Frontal cortex (tissue), 4 donors: ENCODE results near the gene GPR137. TPM values are rescaled to one million over a fixed set of nuclear protein-coding genes. Genes with fewer than 3 reads are reported as not detected.
"Not testable (repeated sequence)": the region's sequence is repeated elsewhere in the genome, so short reads cannot be mapped to it uniquely, and the experiment has no call there.

Source experiments
- DNase-seq, 2 donors: peaks; one replicate each; pipeline ENCODE4 v3.0.0; 2012; ENCODE audit warnings: low spot score in 2 of 2
- FAIRE-seq: peaks from 2 replicates; lab custom pipeline; 2012; peaks lifted over from hg19 to GRCh38; lab: Jason Lieb, UNC
- total RNA-seq: library from RNA; depleted of rRNA; stranded (reverse); fragments of >200 nt; gene quantifications from one replicate; pipeline ENCODE4 v1.2.3, GENCODE V29; 2014
- donor health status: control.
- donor health status: control.
- donor health status: control.

GPR137 gene
- total RNA-seq, 1 donor from 2014 or later, result 9.8 TPM

DNA sequence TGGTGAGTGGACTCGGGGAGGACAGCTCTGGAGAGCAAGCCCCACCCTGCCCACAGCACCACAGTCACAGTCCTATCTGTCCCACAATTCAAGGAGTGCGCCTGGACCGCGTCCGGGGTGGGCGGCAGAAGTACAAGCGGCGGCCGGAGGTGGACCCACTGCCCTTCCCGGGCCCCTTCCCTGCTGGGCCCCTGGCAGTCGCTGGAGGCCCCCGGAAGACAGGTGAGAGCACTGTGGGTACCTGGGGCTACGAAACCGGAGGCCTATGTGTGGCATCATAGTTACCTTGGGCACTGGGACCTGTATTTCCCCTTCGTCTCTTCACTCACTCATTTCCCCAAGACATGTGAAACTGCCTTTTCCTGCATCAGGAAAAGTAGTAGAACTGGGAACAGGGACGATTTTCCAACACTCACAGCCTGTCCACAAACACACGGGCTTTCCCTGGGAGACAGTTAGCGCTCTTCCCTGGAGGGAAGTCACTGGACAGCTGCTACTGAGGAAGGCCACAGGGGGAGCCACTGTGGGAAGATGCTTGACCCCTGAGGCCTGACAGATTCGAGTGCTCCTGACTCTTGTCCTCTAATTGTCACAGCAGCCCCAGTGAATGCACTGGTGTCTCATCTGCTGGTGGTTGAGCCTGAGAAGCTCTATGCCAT, 28.6 kb downstream of the GPR137 start:
- DNase-seq, result no peak
- FAIRE-seq, result no peak

DNA sequence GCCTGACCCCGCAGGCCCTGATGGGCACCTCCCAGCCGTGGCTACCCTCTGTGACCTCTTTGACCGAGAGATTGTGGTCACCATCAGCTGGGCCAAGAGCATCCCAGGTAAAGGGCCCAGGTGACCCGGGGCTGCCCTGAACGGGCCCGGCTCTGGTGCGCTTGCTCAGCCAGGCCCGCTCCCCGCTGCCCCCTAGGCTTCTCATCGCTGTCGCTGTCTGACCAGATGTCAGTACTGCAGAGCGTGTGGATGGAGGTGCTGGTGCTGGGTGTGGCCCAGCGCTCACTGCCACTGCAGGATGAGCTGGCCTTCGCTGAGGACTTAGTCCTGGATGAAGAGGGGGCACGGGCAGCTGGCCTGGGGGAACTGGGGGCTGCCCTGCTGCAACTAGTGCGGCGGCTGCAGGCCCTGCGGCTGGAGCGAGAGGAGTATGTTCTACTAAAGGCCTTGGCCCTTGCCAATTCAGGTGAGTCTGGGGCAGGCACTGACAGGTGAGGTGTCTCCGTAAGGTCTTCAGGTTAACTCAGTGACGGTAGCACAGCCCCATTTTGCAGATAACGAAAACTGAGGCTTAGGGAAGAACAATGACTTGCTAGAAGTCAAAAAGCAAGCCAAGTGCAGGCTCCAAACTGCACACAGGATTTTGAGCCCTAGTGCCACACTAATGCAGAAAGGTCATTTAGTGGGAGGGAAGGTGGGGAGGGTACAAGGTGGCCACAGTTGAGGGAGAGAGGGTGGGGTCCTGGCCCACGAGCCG, 29.3 kb downstream of the GPR137 start:
- FAIRE-seq (no peak), DNase-seq (no peak)

GRCh38 chr11:64315667-64316526, 30.2 kb downstream of the GPR137 start:
- DNase-seq, FAIRE-seq: not testable (repeated sequence)

DNA sequence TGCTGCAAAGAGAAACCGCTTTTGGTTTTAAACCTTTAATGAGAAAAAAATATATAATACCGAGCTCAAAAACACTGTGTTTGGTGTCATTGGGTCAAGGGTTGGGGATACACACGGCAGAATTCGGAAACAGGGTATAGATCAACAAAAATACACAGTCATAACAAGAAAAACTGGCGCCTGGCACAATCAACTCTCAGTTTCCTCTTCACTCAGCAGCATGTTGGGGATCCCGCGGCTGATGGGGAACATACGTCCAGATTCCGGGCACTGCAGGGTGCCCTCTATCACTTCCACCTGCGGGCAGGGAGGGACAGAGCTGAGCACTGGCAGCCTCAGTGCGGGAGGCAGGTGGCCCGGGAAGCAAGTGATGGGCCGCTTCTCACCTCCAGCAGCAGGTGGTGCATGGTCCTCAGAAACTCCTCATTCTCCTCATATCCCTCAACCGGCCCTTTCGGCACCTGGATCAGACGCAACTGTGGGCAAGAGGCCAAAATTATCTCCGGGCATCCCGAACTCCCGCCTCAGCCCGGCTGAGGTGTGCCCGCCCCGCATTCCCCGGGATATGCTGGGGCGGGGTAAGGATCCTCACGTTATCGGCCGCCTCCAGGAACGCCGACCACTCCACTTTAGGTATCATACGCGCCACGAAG, 31.1 kb downstream of the GPR137 start:
- no peak for DNase-seq
- FAIRE-seq, result no peak

GRCh38 chr11:64317325-64317960, 31.8 kb downstream of the GPR137 start, which contains the start of gene TRMT112:
Gene TRMT112, minus strand, starts transcription at chr11:64317559. Its CDS starts 33 bp downstream, at chr11:64317526.
- FAIRE-seq, result no peak
- DNase-seq, result peak; percentile 92

DNA sequence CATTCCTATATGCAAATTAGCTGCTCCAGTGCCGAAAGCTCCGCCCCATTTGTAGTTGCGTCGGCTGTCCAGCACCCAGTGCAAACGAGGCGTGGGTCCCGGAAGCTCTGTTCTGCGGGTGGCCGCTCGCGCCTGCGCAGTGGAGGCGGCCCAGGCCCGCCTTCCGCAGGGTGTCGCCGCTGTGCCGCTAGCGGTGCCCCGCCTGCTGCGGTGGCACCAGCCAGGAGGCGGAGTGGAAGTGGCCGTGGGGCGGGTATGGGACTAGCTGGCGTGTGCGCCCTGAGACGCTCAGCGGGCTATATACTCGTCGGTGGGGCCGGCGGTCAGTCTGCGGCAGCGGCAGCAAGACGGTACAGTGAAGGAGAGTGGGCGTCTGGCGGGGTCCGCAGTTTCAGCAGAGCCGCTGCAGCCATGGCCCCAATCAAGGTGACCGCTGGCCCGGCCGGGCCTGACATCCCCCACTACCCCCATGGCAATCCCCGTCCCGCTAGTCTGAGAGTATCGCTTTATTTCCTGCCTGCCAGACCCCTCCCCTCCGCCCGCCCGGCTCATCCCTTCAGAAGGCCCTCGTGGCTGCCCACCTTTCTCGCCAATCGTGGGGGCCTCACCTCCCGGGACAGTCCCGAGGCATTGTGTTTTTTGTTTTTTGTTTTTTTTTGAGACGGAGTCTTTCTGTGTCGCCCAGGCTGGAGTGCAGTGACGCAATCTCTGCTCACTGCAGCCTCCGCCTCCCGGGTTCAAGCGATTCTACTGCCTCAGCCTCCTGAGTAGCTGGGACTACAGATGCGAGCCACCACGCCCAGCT, 32.5 kb downstream of the GPR137 start, which contains the start of gene PRDX5:
TSS of gene PRDX5 (plus strand) at position 161 of the 805 bp plus-strand sequence. CDS start at position 256, 95 bp downstream.
- no peak for FAIRE-seq

DNA sequence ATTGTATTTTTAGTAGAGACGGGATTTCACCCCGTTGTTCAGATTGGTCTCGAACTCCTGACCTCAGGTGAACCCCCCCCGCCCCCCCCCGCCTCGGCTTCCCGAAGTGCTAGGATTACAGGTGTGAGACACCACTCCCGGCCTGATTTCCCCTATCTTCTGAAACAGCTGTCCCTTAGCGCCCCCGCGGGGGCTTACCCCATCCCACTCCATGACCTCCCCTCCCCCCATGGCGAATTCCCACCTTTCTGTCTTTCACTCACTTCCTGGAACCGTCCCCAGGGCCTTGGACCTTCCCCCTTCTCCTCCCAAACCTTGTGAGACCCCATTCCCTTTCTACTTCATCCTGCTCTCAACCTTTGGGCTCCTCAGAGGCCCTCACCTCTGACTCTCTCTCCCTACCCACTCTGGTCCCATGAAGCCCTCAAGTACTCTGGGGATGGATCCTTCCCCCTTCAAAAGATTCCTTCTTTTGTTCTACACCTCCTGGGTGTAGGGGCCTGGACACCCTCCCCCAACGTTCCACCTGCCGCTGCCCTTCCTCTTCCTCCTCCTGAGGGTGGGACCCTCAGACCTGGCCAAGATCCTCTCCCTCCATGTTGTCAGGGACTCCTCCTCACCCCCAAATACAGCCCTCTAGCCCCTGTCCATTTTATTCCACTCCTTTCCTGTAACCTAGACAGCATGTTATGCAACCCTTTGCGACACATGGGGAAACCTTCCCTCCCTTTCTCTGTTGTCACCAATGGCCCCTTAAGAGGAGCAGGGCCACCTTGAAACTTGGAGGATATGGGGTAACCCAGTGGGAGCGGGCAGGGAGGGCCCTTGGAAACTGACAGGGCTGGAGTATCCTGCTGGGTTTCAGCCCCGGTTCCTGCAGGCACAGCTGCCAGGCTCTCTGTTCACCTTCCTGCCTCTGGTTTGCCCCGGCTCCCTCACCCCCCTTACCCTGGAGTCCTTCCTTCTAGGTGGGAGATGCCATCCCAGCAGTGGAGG, 33.4 kb downstream of the GPR137 start:
- no peak for DNase-seq
- FAIRE-seq, result no peak

More for the DNA sequence above, 32.5 kb downstream of the GPR137 start, which contains the start of gene PRDX5:
- peak; percentile 95 to 96 for DNase-seq

DNA sequence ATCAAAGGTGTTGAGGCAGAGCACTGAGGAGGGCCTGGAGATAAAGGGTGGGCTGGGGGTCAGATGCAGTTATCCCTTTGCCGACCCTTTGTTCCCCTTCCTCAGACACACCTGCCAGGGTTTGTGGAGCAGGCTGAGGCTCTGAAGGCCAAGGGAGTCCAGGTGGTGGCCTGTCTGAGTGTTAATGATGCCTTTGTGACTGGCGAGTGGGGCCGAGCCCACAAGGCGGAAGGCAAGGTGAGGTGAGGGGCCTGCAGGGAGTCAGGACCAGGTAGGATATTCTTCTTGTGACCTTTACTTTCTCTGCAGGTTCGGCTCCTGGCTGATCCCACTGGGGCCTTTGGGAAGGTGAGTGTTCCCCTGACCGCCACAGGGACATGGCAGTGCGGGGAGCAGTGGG, 34.9 kb downstream of the GPR137 start:
- FAIRE-seq, result no peak
- no peak for DNase-seq

GRCh38 chr11:64321026-64321425, 35.4 kb downstream of the GPR137 start:
- FAIRE-seq, result no peak
- no peak for DNase-seq

DNA sequence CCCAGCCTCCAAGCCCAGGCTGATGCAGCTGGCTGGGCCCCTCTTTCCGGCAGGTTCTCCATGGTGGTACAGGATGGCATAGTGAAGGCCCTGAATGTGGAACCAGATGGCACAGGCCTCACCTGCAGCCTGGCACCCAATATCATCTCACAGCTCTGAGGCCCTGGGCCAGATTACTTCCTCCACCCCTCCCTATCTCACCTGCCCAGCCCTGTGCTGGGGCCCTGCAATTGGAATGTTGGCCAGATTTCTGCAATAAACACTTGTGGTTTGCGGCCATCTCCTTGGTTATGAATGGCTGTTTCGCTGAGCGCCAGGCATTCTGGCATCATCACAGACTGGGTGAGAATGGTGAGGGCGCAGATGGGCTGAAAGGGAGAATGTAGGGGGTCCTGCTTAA, 35.9 kb downstream of the GPR137 start:
- FAIRE-seq, result no peak

GRCh38 chr11:64322925-64323260, 37.2 kb downstream of the GPR137 start:
- FAIRE-seq, result no peak
- DNase-seq, result no peak

More for the DNA sequence above, 35.9 kb downstream of the GPR137 start:
- DNase-seq, result no peak

GRCh38 chr11:64323373-64323772, 37.7 kb downstream of the GPR137 start:
- DNase-seq (no peak), FAIRE-seq (no peak)

- not testable (repeated sequence) for FAIRE-seq
Measured at GRCh38 chr11:64323984-64324383, 38.3 kb downstream of the GPR137 start.

DNA sequence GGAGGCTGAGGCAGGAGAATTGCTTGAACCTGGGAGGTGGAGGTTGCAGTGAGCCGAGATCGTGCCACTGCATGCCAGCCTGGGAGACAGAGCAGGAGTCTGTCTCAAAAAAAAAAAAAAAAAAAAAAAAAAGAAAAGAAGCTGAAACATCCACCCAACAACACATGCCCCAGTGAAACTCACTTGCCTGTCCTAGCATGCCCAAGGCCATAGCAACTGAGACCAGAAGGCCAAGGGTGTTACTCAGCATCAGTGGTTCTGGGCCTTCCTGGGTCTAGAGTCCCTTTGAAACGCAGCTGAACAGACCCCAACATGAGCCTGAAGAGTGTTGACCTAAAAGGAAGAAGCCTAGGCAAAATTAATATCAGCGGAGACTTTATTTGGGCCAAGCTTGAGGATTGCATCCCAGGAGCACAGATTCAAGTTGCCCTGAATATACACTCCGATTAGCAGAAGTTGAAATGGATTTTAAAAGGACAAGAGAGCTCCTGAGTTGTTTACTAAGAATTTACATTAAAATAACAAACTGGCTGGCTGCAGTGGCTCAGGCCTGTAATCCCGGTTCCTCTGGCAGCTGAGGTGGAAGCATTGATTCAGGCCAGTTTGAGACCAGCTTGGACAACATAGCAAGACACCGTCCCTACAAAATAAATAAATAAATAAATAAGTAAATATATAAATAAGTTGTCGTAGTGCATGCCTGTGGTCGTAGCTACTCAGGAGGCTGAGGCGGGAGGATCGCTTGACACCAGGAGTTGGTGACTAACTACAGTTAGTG, 39.2 kb downstream of the GPR137 start:
- DNase-seq (no peak), FAIRE-seq (no peak)

More at GRCh38 chr11:64323984-64324383, 38.3 kb downstream of the GPR137 start:
- not testable (repeated sequence) for DNase-seq

DNA sequence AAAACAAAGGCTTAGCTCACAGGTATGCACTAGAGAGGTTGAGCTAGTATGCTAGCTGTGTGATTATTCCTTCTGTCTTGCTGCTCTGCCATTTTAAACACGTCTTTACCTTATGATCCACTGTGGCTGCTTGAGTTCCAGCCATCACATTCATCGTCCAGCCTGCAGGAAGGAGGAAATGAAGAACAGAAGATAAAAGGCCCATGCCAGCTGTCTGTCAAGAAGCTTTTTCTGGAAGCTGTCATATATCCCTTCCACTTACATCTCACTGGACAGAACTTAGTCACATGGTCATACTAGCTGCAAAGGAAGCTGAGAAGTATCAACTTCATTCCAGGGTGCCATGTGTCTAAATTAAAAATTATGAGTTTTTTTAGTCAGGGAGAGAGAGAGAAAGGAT, 41.7 kb downstream of the GPR137 start:
- FAIRE-seq (no peak), DNase-seq (no peak)

DNA sequence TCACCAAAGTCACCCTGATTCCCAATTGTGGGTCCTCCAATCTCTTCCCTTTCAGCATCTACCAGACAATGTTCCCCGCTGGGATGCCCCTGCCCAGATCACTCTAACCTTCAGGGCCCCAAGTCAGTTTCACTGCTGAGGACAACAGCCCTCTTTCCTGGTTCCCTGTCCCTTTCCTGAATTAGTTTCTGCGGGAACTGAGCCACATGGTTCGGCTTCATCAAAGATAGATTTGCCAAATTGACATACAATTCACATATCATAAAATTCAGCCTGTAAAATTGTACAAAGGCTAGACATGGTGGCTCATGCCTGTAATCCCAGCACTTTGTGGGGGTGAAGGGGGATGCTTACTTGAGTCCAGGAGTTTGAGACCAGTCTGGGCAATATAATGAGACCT, 42.3 kb downstream of the GPR137 start:
- DNase-seq (no peak), FAIRE-seq (no peak)

DNA sequence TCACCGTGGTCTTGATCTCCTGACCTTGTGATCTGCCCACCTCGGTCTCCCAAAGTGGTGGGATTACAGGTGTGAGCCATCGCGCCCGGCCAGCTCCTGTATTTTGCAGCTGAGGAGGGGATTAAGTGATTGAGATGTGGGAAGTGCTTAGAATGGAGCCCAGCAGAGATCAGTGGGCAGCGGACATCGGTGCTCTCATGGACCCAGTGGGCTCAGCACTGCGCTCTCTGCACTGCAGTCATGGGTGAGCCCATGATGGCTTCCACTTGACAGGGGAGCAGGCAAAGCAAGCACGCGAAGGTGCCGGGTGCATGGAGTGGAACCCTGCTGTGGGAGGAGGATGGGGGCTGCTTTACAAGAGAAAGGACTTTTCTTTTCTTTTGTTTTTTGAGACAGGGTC, 45.2 kb downstream of the GPR137 start:
- DNase-seq, result no peak
- no peak for FAIRE-seq
